ENCODE data around the gene ARHGAP1. TPM values are rescaled to one million over a fixed set of nuclear protein-coding genes. Genes with fewer than 3 reads are reported as not detected.

The ARHGAP1 gene
- total RNA-seq, 1 experiment from 2014 or later, result 65.4 TPM

DNA sequence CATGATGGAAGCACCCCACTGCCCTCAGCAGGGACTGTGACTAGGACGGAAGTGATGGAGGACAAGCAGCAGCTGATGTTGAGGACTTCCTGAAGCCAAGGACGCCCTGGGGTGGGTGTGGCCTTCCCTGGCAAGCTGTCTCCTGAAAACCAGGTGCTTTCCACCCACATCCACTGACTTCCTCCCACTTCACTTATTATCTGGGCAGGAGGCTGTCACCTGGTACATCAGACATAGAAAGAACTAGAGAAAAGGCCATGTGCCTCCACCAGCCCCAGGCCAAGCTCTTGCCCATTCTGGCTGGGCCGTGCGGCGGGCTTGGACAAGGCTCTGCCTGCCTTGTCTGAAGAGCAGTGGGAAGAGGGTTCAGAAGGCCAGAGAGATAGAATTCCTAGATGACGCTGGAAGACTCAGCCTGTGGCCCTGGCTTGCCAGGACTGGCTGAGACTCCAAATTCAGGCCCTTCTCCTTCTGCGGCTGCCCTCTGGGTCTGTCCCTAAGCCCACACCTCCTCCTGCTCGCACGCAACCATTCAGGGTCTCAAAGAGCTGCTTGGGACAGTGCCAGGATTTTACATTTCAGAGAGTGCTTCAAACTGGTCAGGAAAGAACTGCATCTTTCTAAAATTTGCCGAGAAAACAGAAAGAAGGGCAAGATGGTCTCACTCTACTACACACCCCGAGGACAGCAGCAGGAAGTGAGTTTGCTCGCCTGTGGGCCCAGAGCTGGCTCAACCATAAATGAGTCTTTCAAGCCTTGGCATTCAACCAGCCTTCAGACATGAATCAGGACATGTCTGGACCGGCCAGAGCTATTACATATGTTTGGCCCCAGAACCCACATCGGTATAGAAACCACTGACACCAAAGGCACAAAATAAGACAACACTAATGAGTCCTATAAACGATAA, 13.3 kb downstream of the ARHGAP1 start:
- intact Hi-C loops (cut with micrococcal nuclease; ENCODE audit: unreplicated experiment), result no loop called here
- Mint-ChIP-seq H3K9me3 (ENCODE audit: low read depth, unreplicated experiment) (no peaks in the 10 kb centered on the region), H3K36me3 (ENCODE audit: insufficient read depth, unreplicated experiment) (peaks cover 38% of the 10 kb centered on the region), H3K4me3 (ENCODE audit: low read depth, unreplicated experiment) (no peak overlapping the region), H3K4me1 (ENCODE audit: low read depth, unreplicated experiment) (no peaks in the 10 kb centered on the region), H3K27ac (ENCODE audit: unreplicated experiment) (no peak overlapping the region), H3K27me3 (ENCODE audit: unreplicated experiment) (no peaks in the 10 kb centered on the region)
- BruUV-seq (replicated peaks), result no TSS peak
- TF ChIP-seq, protein P1, sequence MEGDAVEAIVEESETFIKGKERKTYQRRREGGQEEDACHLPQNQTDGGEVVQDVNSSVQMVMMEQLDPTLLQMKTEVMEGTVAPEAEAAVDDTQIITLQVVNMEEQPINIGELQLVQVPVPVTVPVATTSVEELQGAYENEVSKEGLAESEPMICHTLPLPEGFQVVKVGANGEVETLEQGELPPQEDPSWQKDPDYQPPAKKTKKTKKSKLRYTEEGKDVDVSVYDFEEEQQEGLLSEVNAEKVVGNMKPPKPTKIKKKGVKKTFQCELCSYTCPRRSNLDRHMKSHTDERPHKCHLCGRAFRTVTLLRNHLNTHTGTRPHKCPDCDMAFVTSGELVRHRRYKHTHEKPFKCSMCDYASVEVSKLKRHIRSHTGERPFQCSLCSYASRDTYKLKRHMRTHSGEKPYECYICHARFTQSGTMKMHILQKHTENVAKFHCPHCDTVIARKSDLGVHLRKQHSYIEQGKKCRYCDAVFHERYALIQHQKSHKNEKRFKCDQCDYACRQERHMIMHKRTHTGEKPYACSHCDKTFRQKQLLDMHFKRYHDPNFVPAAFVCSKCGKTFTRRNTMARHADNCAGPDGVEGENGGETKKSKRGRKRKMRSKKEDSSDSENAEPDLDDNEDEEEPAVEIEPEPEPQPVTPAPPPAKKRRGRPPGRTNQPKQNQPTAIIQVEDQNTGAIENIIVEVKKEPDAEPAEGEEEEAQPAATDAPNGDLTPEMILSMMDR (IDR thresholded peaks at IDR 0.05; ENCODE audit: unreplicated experiment), result no peak
- CTCF ChIA-PET, result no interaction called here
- DNase-seq, result no peak

DNA sequence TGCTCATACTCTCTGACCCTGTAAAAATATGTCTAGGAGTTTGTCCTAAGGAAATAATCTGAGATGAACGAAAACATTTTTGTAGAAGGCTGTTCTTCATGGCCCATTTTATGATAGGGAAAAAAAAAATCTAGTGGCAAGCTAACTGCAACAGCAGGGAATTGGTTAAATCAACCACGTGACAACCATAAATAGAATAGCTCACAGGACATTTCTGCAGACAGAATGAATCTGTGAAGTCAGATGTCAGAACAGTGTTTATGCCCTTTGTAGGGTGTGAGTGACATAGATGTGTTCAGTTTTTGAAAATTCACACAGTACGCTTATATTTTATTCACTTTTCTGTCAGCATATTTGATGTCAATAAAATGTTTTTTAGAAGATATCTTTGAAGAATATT, 16.1 kb downstream of the ARHGAP1 start:
- Mint-ChIP-seq H3K36me3 (ENCODE audit: insufficient read depth, unreplicated experiment) (peaks cover 48% of the 10 kb centered on the region), H3K4me3 (ENCODE audit: low read depth, unreplicated experiment) (no peak overlapping the region), H3K9me3 (ENCODE audit: low read depth, unreplicated experiment) (no peaks in the 10 kb centered on the region), H3K27me3 (ENCODE audit: unreplicated experiment) (no peaks in the 10 kb centered on the region), H3K4me1 (ENCODE audit: low read depth, unreplicated experiment) (no peaks in the 10 kb centered on the region), H3K27ac (ENCODE audit: unreplicated experiment) (no peak overlapping the region)
- TF ChIP-seq, protein P1 (IDR thresholded peaks at IDR 0.05; ENCODE audit: unreplicated experiment), result no peak
- intact Hi-C loops (cut with micrococcal nuclease; ENCODE audit: unreplicated experiment), result no loop called here
- CTCF ChIA-PET, result no interaction called here
- no TSS peak for BruUV-seq (replicated peaks)
- no peak for DNase-seq

DNA sequence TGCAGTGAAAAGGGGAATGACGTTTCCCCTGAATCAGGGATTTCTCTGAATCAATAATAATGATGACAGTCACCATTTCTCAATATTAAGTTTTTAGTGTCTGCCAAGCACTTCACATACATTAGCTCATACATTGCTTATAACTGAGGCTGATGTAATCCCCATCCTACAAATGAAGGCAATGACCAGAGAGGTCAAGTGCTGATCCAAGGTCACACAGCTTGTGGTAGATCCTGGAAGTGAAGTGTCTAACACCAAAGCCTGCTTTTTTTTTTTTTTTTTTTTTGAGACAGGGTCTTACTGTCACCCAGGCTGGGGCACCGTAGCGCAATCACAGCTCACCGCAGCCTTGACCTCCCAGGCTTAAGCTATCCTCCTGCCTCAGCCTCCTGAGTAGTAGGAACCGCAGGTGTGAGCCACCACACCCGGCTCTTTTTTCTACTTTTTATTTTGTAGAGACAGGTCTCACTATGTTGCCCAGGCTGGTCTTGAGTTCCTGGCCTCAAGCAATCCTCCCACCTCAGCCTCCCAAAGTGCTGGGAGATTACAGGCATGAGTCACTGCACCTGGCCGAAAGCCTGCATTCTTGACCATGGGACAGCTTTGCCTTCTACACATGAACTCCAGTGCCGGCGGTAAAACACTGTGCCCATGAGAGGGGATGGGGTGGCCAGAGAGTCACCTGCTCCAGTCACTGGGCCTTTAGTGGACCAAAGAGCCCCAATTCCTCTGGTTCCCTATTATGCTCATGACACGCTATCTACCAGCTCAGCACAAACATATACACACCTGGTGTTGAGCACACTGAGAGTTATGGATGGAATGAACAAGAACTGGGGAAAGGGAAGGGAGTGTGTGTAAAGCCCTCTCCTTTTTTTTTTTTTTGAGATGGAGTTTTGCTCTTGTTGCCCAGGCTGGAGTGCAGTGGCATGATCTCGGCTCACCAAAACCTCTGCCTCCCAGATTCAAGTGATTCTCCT, 17.4 kb downstream of the ARHGAP1 start:
- CTCF ChIA-PET, result interaction anchor here (0.6 to 0.7 kb wide), 2 partner anchors 846 to 1162 kb away, joined by 3 to 5 read pairs; no protein-coding TSS in a partner anchor
- BruUV-seq (replicated peaks), result no TSS peak
- Mint-ChIP-seq H3K36me3 (ENCODE audit: insufficient read depth, unreplicated experiment) (peaks cover 57% of the 10 kb centered on the region), H3K9me3 (ENCODE audit: low read depth, unreplicated experiment) (no peaks in the 10 kb centered on the region), H3K27ac (ENCODE audit: unreplicated experiment) (no peak overlapping the region), H3K4me3 (ENCODE audit: low read depth, unreplicated experiment) (no peak overlapping the region), H3K4me1 (ENCODE audit: low read depth, unreplicated experiment) (no peaks in the 10 kb centered on the region), H3K27me3 (ENCODE audit: unreplicated experiment) (no peaks in the 10 kb centered on the region)
- peak; percentile 47 for DNase-seq
- intact Hi-C loops (cut with micrococcal nuclease; ENCODE audit: unreplicated experiment), result no loop called here
- TF ChIP-seq, protein P1 (IDR thresholded peaks at IDR 0.05; ENCODE audit: unreplicated experiment), result no peak

DNA sequence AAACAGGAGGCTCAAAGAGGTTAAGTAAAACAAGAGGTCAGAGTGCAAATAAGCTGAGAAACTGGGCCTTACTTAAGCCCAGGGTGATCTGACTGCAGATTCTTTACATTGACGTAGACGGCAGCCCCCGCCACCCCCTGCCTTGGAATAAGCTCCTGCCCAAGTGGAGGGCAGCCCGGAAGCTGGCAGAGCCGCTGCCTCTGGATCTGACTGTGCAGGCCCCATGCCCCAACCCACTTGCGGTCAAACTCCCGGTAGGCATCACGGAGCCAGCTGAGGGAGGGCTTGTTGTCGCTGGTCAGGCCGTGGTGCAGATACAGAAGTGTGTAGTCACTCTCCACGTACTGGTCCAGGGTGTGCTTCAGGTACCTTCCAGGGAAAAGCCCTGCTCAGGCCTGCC, 18.6 kb downstream of the ARHGAP1 start:
- DNase-seq, result no peak
- intact Hi-C loops (cut with micrococcal nuclease; ENCODE audit: unreplicated experiment), result no loop called here
- CTCF ChIA-PET, result no interaction called here
- Mint-ChIP-seq H3K9me3 (ENCODE audit: low read depth, unreplicated experiment) (no peaks in the 10 kb centered on the region), H3K4me3 (ENCODE audit: low read depth, unreplicated experiment) (no peak overlapping the region), H3K27ac (ENCODE audit: unreplicated experiment) (no peak overlapping the region), H3K27me3 (ENCODE audit: unreplicated experiment) (no peaks in the 10 kb centered on the region), H3K4me1 (ENCODE audit: low read depth, unreplicated experiment) (no peaks in the 10 kb centered on the region), H3K36me3 (ENCODE audit: insufficient read depth, unreplicated experiment) (peaks cover 50% of the 10 kb centered on the region)
- BruUV-seq (replicated peaks), result no TSS peak
- TF ChIP-seq, protein P1 (IDR thresholded peaks at IDR 0.05; ENCODE audit: unreplicated experiment), result no peak

All from Calu3 (cell line).